Measurements from ENCODE around the gene NPAS4.
A peak's percentile ranks its signal among the peaks of the same experiment; 100 is the strongest.
"Not testable (repeated sequence)": the region's sequence is repeated elsewhere in the genome, so short reads cannot be mapped to it uniquely, and the experiment has no call there.

Gene NPAS4

DNA sequence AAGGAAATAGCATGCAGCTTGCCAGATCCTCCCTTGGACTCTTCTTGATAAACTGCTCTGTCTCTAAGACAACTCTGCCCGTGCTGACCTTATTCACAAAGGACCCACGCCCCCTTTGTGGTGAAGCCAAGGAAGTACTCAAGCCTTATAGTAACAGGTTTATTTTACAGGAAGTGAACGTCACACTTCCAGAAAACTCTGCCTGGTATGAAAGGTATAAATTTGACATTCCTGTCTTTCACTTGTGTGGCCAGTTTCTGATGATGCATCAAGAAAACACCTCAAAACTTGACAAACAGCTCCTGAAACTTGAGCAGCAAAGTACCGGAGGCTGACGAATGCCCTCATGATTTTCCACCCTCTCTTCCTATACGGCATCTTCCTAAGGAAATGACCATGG lies 33.4 kb downstream of the NPAS4 start:
- DNase-seq (ENCODE audit: low read depth in 2 of 3, low spot score in 2 of 3), result no peak

DNA sequence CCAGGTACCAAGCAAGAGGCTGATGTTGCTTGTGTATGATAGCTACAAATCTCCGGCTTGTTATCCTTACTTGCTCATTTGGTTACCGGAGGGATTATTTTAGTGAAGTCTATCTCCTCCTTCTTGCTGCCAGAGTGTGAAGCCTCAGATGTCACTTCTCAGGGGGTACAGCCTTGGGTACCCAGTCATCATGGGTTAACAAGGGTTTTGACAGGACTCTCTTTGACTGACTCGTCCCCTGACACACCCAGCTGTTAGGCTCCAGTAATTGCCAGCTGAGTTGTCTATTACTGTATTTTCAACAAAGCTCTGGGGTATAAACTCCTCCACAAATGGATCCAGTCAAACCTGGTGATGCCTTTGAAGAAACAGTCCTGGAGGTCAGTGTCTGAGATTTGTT lies 34.0 kb downstream of the NPAS4 start:
- no peak for DNase-seq (ENCODE audit: low read depth in 2 of 3, low spot score in 2 of 3)

DNA sequence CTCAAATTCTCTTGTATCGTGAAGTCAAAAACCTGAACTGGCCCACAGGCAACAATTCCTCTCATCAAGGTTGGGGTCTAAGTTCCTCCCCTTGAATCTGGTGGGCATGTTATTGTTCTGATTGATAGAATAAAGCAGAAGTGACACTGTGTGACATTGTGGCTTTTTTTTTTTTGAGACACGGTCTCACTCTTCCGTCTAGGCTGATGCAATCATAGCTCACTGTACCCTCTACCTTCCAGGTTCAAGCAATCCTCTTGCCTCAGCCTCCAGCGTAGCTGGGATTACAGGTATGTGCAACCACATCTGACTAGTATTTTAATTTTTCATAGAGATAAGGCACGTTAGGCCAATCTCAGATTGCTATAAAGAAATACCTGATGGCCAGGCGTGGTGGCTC lies 37.0 kb downstream of the NPAS4 start:
- DNase-seq (ENCODE audit: low read depth in 2 of 3, low spot score in 2 of 3), result no peak

DNA sequence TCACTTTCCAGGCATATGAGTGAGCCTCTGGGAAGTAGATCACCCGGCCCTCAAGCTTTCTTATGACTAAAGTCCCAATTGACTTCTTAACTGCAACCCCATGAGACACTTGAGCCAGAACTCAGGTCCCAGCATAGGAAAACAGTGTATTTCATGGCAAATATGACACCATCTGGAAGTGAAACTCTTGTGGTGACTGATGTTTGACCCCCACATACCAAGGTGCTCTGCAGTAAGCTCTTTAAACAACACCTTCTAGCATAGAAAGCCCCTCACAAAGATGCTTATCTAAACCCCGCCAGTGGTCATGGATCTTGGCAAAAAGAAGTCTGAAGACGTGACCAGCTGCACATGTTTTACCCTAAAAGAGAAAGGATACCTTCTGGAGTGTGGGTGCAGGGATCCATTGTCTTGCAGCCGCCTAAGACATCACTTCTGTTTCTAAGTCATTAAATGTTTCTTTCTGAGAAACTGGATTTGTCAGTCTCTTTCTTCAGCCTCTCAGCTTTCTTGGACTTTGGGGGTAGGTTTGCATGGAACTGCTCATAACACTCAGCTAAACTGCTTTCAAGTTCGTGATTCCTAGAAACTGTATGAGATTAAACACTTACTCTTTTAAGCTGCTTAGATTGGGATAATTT lies 38.4 kb downstream of the NPAS4 start:
- DNase-seq (ENCODE audit: low read depth in 2 of 3, low spot score in 2 of 3), result no peak

DNA sequence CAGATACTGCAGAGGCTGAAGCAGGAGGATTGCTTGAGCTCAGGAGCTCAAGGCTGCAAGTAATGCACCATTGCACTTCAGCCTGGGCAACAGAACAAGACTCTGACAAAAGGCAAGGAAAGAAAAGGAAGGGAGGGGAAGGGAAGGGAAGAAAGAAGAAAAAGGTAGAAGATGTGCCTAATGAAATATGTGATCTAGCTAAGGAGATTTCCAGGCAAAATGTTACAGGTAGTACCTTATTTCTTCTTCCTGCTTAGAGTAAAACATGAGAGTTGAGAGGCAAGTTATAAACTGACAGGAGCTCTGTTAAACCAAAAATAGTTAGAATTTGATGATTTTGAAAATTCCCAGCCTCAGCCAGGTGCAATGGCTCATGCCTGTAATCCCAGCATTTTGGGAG lies 41.2 kb downstream of the NPAS4 start:
- DNase-seq (ENCODE audit: low read depth in 2 of 3, low spot score in 2 of 3), result no peak

DNA sequence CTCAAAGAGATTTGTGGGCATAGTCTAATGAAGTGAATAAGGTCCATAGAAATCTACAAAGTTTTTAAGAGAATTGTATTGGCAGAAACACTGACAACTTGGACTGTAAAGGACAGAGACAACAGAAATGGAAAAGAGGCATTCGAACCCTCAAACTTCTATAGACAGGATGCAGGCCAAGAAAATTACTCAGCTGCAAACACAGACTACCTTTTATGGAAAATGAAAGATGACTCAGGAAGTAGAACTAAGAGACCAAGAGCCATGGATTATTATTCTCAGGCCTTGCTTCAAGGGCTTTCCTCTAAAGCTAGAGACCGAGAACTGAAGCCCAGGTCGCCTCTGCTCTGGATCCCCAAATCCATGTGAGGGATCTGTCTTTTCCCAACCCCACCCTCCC lies 42.1 kb downstream of the NPAS4 start:
- no peak for DNase-seq (ENCODE audit: low read depth in 2 of 3, low spot score in 2 of 3)

DNA sequence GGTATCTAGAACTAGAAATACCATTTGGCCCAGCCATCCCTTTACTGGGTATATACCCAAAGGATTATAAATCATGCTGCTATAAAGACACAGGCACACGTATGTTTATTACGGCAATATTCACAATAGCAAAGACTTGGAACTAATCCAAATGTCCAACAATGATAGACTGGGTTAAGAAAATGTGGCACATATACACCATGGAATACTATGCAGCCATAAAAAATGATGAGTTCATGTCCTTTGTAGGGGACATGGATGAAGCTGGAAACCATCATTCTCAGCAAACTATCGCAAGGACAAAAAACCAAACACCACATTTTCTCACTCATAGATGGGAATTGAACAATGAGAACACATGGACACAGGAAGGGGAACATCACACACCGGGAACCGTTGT lies 43.3 kb downstream of the NPAS4 start:
- not testable (repeated sequence) for DNase-seq (ENCODE audit: low read depth in 2 of 3, low spot score in 2 of 3)

DNA sequence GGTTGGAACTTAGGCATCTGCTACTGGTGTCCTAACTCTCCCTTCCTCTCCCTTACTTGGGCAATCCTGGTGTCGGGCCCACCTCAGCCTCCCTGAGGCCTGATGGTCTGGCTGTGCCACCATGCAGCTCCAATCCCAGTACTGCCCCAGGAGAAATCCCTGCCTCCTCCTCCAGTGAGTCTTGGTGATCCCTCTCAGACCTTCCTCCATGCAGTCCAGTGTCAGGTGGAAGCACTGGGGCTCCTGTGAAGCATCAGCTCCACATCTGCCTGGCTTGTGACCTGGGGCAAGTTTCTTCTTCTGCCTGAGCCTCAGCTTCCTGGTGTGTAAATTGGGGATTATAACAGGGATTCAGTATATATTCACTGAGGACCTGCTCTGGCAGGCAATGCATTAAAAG lies 44.1 kb downstream of the NPAS4 start:
- no peak for DNase-seq (ENCODE audit: low read depth in 2 of 3, low spot score in 2 of 3)

DNA sequence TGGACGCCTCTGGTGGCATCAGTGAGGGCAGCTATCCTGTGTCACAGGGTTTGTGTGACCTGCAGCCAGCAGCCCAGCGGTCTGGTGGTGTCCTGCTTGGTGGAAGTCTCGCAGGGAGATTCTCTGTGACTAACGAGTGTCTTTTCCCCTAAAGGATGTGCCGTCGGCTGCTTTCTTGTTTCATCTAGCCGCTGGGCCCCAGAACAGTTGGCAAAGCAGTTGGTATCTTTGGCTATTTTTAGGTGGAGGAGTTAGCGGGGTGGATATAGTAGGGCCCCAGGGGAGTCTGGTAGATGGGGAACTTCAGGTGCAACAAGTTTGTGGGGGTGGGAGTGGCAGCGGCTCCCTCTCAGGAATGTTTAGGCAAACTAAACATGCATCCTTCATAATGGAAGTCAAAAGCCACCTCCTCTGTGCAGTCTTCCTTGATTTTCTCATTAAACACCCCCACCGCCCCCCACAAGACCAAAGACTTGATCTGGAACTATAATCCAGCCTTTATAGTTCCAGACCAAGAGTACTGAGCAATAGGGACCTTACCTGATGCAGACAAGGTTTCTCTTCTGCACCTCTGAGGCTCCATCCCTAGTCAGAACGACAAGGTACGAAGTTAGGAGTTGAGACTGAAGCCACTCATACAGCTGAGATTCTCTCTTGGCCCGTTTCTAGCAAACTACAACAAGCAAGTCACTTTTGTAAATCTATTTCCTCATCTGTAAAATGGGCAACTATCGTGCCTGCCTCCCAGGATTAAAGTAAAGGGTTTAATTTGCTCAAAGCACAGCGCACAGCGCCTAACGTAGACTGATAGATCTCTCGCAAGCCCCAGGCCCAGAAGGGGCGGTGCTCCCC lies 44.8 kb downstream of the NPAS4 start:
- no peak for DNase-seq (ENCODE audit: low read depth in 2 of 3, low spot score in 2 of 3)

DNA sequence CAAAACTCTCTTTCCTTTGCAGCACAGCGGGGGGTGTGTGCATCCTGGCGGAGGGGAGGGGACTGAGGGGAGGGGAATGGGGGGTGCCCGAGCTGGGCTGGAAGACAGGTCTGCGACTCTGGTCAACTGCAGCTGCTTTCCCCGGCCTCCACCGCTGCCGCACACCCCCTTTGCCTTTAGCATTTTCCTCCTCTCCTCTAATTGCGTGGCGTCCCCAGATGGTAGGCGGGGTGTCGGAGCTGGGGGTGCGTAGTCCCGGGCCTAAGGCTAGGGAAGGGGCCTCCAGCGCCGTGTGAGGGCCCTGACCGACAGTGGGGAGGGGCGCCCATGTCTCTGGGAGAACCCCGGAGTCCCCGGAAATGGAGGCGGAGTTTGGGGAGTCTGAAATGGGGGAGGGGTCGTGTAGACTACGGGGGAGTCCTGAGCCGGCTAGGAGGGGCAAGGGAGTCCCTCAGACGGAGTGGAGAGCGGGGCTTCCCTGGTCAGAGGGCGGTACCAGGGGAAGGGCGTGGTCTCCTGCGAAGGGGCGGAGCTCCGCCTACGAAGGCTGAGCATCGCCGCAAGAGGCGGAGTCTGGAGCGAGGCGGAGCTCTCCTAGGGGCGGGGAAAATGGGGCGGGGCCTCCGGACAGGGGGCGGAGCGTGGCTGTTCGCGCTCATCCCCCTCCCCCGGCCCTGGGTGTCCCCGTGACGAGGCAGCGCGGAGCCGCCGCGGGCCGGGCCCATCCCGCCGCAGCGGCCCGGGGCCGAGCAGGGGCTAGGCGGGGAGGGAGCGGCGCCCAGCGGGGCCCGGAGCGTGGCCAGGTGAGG lies 45.6 kb downstream of the NPAS4 start, which contains the start of gene PELI3:
Gene PELI3 (plus strand): TSS at position 681 of the 809 bp plus-strand sequence. CDS start 1,224 bp downstream, outside the sequence.
- DNase-seq (ENCODE audit: low read depth in 2 of 3, low spot score in 2 of 3), result peak; percentile 84 to 97 (median 95)

DNA sequence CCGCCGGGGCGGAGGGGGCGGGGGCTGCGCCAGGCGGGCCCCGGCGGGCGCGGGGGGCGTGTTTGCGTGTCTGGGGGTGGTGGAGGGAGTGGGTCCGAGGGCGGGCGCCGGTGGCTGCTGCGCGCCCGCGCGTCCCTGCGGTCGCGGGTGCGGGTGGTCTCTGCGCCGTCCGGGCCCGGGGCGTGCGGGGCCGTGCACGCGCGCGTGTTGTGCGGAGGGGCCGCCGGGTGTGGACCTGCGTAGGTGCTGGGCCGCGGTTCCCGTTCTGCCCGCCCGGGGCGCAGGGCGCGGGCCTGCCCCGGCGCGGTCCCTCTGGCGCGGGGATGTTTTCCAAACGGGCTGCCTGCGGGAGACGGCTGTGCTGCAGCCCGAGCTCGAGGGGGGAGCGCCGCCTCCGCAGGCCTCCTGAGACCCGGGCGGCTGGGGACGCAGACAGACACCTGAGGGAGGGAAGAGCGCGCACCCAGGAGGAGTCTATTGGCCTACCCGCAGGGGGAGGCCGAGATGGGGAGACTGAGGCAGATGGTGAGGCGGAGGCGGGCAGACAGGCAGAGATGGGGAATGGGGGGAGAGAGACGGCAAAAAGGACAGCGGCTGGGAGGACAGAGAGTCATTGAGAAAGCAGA lies 46.3 kb downstream of the NPAS4 start:
- peak in 1 of 3 experiments; percentile 38 for DNase-seq (ENCODE audit: low read depth in 2 of 3, low spot score in 2 of 3)

DNA sequence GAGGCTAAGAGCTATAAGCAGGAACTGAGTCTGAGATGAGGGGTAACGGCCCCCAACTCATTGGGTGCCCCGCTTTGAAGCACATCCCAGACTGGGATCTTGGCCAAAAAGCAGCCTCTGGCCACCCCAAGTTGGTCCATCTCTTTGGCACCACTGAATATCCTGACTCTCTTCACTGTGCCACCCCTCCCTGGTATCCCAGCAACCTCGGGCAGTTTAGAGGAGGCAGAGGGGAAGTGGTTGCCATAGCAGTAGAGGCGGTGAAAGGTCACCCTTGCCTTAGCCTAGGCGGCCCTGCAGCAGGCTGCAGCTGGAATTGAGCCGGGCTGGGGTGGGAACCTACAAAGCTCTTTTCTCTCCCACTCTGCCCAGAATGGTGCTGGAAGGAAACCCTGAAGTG lies 46.9 kb downstream of the NPAS4 start:
- DNase-seq (ENCODE audit: low read depth in 2 of 3, low spot score in 2 of 3), result no peak

DNA sequence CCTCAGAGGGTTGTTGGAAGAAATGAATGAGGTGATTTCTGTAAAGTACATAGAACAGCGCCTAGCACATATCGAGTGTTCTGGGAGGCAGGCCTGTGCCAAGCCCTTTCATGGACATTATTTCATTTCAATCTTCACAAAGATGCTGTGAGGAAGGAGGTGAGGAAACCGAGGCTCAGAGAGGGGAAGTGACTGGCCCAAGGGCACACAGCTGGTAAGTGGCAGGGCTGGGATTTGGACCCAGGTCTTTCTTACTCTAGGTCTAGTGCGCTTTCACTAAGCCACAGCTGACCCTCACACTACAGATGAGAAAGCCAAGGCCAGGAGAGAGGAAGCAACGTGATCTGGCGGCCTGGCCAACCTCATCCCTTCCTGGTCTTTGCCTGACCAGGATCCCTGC lies 47.9 kb downstream of the NPAS4 start:
- no peak for DNase-seq (ENCODE audit: low read depth in 2 of 3, low spot score in 2 of 3)

DNA sequence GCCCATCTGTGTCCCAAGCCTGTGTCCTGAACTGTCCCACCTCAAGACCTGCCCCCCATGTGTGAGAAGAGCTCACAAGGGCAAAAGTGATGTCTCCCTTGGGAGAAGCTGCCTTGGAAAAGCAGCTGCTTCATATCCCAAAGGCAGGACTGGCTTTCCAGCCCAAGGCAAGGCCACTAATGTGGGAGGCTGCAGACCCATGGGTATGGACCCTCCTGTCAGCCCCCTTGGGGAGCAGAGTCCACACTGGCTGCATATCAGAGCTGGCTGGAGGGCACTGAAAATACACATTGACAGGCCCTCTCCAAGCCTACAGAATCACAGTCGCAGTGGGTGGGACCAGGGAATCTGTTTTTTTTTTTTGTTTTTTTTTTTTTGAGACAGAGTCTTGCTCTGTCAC lies 48.6 kb downstream of the NPAS4 start:
- DNase-seq (ENCODE audit: low read depth in 2 of 3, low spot score in 2 of 3), result no peak

DNA sequence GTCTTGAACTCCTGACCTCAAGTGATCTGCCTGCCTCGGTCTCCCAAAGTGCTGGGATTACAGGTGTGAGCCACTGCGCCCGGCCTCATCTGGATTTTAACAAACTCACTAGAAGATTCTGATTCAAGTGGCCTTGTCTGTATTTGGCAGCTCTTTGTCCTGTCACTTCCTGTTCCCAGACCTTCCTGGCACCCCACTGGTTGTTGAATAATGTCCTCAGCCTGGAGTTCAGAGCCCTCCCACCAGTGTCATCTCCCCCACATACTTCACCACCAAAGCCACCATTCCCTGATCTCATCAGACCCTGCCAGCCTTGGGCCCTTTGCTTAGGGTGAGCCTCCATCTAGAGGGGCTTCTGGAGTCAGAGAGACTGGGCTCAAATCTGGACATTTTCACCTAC lies 49.2 kb downstream of the NPAS4 start:
- no peak for DNase-seq (ENCODE audit: low read depth in 2 of 3, low spot score in 2 of 3)

DNA sequence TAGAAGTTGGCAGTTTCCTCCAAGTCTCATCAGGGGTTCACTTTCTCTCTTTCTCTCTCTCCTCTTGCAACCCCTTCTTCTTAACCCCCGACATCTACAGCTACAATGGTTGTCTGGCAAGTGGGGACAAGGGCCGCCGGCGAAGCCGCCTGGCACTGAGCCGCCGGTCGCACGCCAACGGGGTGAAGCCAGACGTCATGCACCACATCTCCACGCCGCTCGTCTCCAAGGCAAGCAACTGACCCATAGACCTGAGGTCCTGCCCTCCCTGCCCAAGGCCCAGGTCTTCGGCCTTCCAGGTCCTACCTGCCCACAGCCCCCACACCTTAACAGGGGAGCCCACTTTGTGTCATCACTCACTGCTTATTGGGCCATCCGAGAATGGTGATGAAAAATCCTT lies 50.3 kb downstream of the NPAS4 start:
- DNase-seq (ENCODE audit: low read depth in 2 of 3, low spot score in 2 of 3), result no peak

DNA sequence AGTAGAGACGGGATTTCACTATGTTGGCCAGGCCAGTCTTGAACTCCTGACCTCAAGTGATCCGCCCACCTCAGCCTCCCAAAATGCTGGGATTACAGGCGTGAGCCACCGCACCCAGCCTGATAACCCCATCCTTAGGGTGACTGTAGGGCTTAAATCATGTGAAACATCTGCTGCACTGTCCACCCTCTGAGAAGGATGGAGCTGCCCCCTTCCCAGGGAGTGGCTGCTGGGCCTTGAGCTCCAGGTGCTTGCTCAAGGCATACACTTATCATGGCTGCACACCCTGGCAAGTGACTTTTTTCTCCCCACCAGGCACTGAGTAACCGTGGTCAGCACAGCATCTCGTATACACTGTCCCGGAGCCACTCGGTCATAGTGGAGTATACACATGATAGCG lies 51.2 kb downstream of the NPAS4 start:
- DNase-seq (ENCODE audit: low read depth in 2 of 3, low spot score in 2 of 3), result no peak

DNA sequence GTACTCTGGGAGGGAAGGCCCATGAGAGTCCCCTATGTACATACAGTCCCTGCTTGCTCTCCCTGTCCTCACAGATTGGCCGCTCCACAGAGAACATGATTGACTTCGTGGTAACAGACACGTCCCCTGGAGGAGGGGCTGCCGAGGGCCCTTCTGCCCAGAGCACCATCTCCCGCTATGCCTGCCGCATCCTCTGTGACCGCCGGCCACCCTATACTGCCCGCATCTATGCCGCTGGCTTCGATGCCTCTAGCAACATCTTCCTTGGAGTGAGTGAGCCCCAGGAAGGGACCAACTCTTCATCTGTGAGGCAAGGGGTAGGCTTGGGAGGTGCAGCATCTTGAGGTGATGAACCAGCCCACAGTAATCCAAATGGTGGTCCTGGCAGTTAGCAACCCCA lies 52.3 kb downstream of the NPAS4 start:
- no peak for DNase-seq (ENCODE audit: low read depth in 2 of 3, low spot score in 2 of 3)

DNA sequence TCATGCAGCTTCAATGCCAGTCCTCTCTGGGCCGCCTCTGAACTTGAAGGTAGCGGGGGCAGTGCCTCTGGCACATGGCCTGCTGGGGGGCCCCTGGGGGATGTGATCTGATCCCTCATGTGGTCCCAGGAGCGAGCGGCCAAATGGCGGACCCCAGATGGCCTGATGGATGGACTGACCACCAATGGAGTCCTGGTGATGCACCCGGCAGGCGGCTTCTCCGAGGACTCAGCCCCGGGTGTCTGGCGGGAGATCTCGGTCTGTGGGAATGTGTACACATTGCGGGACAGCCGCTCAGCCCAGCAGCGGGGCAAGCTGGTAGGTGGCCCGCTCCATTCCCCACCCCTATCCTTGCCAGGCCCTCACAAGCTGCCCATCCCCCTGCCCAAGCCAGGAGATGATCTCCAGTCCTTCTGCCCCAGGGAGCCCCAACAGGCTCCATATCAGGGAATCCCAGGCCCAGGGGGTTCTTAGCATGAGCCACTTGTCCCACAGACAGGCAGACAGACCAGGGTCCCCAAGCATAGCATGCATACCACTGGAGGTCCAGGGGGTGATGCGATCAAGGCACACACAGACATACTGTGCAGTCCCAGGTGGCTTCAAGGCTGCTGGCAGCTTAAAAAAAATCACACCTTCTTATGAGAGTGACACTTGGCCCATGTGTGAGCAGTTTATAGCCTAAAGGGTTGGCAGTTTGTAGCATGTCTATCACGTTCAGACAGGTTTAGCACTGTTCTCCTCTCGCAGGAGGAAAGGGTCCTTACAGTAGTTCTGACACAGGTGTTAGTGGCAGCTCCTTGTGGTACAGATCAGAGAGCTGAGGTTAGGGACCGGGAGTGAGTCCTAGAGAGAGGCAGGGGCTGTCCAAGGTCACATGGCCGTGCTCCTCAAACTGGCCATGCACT lies 53.0 kb downstream of the NPAS4 start:
- DNase-seq (ENCODE audit: low read depth in 2 of 3, low spot score in 2 of 3), result no peak
